Transverse colon (tissue), 4 donors: Measurements from ENCODE around the gene PWWP2A.

Experiments used
- POLR2AphosphoS5 ChIP-seq, 3 donors: sonication (generic); formaldehyde crosslinking; IDR thresholded peaks; one replicate each; pipeline ENCODE4 v1.6.1; 2016; ENCODE audit warnings: antibody characterized with exemption in 3 of 3
- TF ChIP-seq, protein P1 (sequence below), 5 experiments: fragments of 200-600 bp in 3 of 5; fragments of 450-650 bp in 2 of 5; sonication (generic) in 3 of 5; IDR thresholded peaks; 1 replicate in 2 of 5; 2 replicates in 3 of 5; pipeline ENCODE4 v1.5.1; 2016 to 2017; ENCODE audit warnings: antibody characterized with exemption in 5 of 5, inconsistent platforms in 3 of 5, mild to moderate bottlenecking in 2 of 5, moderate library complexity in 1 of 5

DNA sequence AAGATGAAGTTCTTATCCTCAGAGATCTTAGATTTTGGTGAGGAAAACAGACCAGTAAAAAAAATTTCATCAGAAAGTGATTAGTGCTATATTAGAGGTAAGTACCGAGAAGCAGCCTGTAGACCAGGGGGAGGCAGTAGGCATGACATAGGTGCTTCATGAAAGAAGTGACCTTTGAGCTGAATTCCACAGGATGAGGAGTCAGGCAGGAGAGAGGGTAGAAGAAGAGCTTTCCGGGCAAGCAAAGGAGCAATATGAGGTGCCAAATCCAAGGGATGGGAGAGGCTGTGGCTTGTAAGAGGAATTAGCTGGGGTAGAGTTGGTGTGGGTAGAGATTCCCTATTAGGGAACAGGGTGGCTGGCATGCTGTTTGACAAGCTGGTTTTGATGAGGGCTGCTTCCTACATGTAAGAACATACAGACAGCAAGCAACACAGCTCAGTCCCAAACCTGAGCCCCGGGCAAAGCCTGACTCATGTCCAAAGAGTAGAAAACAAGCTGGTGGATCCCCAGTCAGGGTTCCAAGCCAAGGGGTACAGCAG, 48.4 kb upstream of the PWWP2A start:
- no peak for TF ChIP-seq POLR2AphosphoS5 (IDR thresholded peaks at IDR 0.05)
- TF ChIP-seq, protein P1, sequence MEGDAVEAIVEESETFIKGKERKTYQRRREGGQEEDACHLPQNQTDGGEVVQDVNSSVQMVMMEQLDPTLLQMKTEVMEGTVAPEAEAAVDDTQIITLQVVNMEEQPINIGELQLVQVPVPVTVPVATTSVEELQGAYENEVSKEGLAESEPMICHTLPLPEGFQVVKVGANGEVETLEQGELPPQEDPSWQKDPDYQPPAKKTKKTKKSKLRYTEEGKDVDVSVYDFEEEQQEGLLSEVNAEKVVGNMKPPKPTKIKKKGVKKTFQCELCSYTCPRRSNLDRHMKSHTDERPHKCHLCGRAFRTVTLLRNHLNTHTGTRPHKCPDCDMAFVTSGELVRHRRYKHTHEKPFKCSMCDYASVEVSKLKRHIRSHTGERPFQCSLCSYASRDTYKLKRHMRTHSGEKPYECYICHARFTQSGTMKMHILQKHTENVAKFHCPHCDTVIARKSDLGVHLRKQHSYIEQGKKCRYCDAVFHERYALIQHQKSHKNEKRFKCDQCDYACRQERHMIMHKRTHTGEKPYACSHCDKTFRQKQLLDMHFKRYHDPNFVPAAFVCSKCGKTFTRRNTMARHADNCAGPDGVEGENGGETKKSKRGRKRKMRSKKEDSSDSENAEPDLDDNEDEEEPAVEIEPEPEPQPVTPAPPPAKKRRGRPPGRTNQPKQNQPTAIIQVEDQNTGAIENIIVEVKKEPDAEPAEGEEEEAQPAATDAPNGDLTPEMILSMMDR (IDR thresholded peaks at IDR 0.05), result no peak
